SU-DHL-6 (cell line): ENCODE data around the gene HEY2.

ENCODE experiments used
- CTCF ChIP-seq: fragments of 200-600 bp; sonication (generic); IDR thresholded peaks from one replicate; pipeline ENCODE4 v1.5.1; 2017; ENCODE audit warnings: antibody characterized with exemption, mild to moderate bottlenecking, low read length, moderate library complexity; ENCODE audit not compliant: insufficient read depth, poor library complexity, severe bottlenecking
- EZH2phosphoT487 ChIP-seq: fragments of 200-600 bp; sonication (generic), shearing (Covaris generic); conservative IDR thresholded peaks from 2 replicates; pipeline ENCODE4 v1.6.1; 2018; ENCODE audit warnings: mild to moderate bottlenecking, antibody characterized with exemption, low read length, moderate library complexity, mixed read lengths

DNA sequence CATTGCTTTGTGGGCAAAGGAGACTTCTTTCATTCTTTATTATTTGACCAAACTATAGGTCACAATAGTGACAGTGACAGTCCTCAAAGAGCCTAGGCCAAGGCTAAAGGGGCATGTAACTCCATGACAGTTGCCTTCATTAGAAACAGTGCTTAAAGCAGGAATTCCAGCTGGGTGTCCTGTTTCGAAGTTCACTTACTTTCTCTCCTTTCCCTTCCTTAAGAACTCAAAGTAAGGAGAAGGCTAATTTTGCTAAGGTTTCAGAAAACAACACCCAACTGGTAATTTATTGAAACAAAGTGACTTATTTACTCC is 48.1 kb upstream of the HEY2 start:
- TF ChIP-seq CTCF (no peak), EZH2phosphoT487 (no peak)
